HG03575 (cell line): ENCODE data around the gene GAST.
"Not testable (repeated sequence)": the region's sequence is repeated elsewhere in the genome, so short reads cannot be mapped to it uniquely, and the experiment has no call there.

Experiments
- ATAC-seq: cut with Tn5 transposase; IDR thresholded peaks from one replicate; pipeline ENCODE4 v1.9.1; 2021; ENCODE audit not compliant: unreplicated experiment, insufficient number of reproducible peaks, low FRiP score; ENCODE audit errors: extremely low read depth

Gene GAST

GRCh38 chr17:41711669-41712400, at the start of gene GAST:
TSS of gene GAST (plus strand) at chr17:41712331. CDS start at chr17:41715437, 3,106 bp downstream.
- no peak for ATAC-seq

- ATAC-seq = no peak
Observed at GRCh38 chr17:41663451-41664171, 48.5 kb upstream of the GAST start.

- ATAC-seq = no peak
Observed at GRCh38 chr17:41664172-41664457, 48.0 kb upstream of the GAST start.

GRCh38 chr17:41664587-41665565, 47.3 kb upstream of the GAST start:
- no peak for ATAC-seq

GRCh38 chr17:41665566-41666236, 46.4 kb upstream of the GAST start:
- no peak for ATAC-seq

GRCh38 chr17:41666237-41666641, 45.9 kb upstream of the GAST start:
- ATAC-seq = no peak

GRCh38 chr17:41666708-41667279, 45.3 kb upstream of the GAST start:
- no peak for ATAC-seq

GRCh38 chr17:41667280-41668041, 44.7 kb upstream of the GAST start:
- no peak for ATAC-seq

GRCh38 chr17:41672153-41672552, 40.0 kb upstream of the GAST start:
- no peak for ATAC-seq

- not testable (repeated sequence) for ATAC-seq
Observed at GRCh38 chr17:41675157-41676057, 36.7 kb upstream of the GAST start.

GRCh38 chr17:41676058-41676419, 36.1 kb upstream of the GAST start:
- no peak for ATAC-seq

- ATAC-seq = no peak
Observed at GRCh38 chr17:41678411-41678906, 33.7 kb upstream of the GAST start.

- no peak for ATAC-seq
Observed at GRCh38 chr17:41678907-41679739, 33.0 kb upstream of the GAST start.

GRCh38 chr17:41679740-41680425, 32.2 kb upstream of the GAST start:
- no peak for ATAC-seq

GRCh38 chr17:41680426-41681040, 31.6 kb upstream of the GAST start:
- ATAC-seq = no peak
